Ramos (cell line): ENCODE data around the gene GADD45G.

Experiments
- in situ Hi-C: fragments of 300-500 bp; cut with MboI; formaldehyde crosslinking; loops from one replicate; pipeline ENCODE4 v1.14.3; 2022; ENCODE audit warnings: low sequenced_read_pairs; ENCODE audit not compliant: unreplicated experiment

GADD45G gene

GRCh38 chr9:89639961-89640360, 35.1 kb downstream of the GADD45G start:
- in situ Hi-C loops = no loop called here

- in situ Hi-C loops = no loop called here
Measured at GRCh38 chr9:89640361-89640760, 35.5 kb downstream of the GADD45G start.

- in situ Hi-C loops = no loop called here
Measured at GRCh38 chr9:89640801-89641200, 36.0 kb downstream of the GADD45G start.

- in situ Hi-C loops = no loop called here
Measured at GRCh38 chr9:89641980-89642379, 37.2 kb downstream of the GADD45G start.

- in situ Hi-C loops = no loop called here
Measured at GRCh38 chr9:89642789-89643188, 38.0 kb downstream of the GADD45G start.

GRCh38 chr9:89646189-89646939, 41.6 kb downstream of the GADD45G start:
- in situ Hi-C loops = no loop called here

GRCh38 chr9:89647366-89648128, 42.7 kb downstream of the GADD45G start:
- in situ Hi-C loops = no loop called here

- in situ Hi-C loops = no loop called here
Measured at GRCh38 chr9:89648247-89649000, 43.6 kb downstream of the GADD45G start.

GRCh38 chr9:89649039-89649691, 44.4 kb downstream of the GADD45G start:
- in situ Hi-C loops = no loop called here

GRCh38 chr9:89654025-89654662, 49.3 kb downstream of the GADD45G start:
- in situ Hi-C loops = no loop called here

GRCh38 chr9:89655056-89655989, 50.5 kb downstream of the GADD45G start:
- in situ Hi-C loops = no loop called here
